ENCODE data around the gene NLRC5.

Gene NLRC5

DNA sequence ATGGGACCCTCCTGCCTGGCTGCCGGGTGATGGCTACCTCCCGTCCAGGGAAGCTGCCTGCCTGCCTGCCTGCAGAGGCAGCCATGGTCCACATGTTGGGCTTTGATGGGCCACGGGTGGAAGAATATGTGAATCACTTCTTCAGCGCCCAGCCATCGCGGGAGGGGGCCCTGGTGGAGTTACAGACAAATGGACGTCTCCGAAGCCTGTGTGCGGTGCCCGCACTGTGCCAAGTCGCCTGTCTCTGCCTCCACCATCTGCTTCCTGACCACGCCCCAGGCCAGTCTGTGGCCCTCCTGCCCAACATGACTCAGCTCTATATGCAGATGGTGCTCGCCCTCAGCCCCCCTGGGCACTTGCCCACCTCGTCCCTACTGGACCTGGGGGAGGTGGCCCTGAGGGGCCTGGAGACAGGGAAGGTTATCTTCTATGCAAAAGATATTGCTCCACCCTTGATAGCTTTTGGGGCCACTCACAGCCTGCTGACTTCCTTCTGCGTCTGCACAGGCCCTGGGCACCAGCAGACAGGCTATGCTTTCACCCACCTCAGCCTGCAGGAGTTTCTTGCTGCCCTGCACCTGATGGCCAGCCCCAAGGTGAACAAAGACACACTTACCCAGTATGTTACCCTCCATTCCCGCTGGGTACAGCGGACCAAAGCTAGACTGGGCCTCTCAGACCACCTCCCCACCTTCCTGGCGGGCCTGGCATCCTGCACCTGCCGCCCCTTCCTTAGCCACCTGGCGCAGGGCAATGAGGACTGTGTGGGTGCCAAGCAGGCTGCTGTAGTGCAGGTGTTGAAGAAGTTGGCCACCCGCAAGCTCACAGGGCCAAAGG is 36.8 kb downstream of the NLRC5 start:
- DNase-seq, result no peak

DNA sequence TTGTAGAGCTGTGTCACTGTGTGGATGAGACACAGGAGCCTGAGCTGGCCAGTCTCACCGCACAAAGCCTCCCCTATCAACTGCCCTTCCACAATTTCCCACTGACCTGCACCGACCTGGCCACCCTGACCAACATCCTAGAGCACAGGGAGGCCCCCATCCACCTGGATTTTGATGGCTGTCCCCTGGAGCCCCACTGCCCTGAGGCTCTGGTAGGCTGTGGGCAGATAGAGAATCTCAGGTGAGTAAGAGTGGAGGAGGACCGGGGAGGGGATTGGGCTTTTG is 37.4 kb downstream of the NLRC5 start:
- DNase-seq, result no peak

DNA sequence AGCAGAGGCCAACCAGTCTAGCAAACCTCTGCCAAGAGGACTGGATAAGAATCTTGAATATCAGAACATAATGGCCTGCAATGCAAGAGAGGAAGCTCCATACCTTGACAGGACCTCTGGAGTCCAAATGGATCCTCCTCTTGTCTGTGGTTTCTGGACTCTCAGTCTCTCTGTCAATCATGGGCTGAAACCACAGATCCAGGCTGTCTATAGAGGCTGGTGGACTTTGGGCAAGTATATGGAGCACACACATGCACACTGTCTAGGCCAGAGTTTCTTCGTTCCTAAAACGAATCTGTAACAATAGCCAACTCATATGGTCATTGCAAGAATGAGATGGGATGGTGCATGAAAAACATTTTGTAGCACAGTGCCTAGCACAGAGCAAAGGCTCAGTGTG is 37.7 kb downstream of the NLRC5 start:
- no peak for DNase-seq

DNA sequence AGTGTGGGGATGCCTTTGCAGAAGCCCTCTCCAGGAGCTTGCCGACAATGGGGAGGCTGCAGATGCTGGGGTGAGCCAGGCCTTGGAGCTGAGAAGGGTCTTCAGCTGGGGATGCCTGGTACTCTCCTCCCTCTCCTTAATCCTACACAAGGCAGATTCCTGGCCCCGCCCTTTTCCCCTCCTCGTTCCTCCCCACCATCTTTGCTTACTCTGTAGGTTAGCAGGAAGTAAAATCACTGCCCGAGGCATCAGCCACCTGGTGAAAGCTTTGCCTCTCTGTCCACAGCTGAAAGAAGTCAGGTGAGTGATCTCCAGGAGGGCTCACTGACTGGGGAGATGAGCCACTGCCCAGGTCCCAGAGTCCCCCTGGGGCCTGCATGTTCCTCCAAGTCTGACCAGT is 38.7 kb downstream of the NLRC5 start:
- no peak for DNase-seq

DNA sequence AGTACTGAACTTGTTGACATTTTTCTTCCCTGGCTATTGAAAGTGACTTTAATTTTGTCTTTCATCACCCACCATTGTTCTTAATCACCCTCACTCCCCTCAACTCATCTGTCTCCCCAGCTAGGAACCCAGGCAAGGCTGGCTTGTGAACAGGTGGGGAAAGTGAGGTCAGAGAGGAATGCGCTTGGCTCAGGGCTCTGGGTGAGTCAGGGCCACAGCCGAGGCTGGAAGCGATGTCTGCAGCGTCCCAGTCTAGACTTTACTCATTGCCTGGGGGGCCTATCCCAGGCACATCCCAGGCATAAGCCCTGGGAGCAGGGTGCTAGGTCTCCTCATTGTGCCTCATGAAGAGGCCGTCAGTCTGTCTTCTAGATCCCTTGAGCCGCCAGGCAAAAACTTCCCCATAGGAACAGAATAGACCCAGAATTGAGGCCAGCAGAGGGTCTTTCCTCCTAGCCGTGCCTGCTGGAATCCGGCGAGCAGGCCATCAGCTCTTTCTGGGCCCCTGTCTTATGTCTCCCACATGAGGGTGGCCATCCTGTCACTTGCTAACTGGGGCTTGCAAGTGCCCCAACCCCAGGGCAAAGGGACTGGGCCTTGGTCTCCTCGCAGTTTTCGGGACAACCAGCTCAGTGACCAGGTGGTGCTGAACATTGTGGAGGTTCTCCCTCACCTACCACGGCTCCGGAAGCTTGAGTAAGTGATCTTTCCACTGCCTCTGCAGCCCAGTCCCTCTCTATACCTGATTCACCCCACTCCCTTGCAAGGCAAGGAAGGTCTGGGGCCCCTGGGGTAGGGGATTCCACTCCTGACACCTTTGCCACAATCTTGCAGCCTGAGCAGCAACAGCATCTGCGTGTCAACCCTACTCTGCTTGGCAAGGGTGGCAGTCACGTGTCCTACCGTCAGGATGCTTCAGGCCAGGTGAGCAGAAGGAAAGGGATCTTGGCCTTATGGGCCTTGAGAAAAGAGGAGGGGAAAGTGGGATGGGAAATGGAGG is 40.1 kb downstream of the NLRC5 start:
- no peak for DNase-seq

DNA sequence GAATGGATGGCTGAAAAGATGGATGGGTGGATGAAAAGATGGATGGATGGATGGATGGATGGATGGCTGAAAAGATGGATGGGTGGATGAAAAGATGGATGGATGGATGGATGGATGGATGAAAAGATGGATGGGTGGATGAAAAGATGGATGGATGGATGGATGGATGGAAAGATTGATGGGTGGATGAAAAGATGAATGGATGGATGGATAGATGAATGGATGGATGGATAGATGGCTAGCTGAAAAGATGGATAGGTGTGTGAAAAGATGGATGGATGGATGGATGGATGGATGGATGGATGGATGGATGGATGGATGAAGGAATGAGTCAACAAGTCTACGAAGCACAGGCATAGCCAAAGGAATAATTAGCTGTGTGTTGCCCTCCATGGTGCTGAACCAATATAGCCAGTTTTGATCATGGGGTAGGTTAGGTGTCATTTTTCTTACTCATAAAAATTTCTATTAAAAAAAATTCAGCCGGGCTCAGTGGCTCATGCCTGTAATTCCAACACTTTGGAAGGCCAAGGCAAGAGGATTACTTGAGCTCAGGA is 41.1 kb downstream of the NLRC5 start:
- no peak for DNase-seq

DNA sequence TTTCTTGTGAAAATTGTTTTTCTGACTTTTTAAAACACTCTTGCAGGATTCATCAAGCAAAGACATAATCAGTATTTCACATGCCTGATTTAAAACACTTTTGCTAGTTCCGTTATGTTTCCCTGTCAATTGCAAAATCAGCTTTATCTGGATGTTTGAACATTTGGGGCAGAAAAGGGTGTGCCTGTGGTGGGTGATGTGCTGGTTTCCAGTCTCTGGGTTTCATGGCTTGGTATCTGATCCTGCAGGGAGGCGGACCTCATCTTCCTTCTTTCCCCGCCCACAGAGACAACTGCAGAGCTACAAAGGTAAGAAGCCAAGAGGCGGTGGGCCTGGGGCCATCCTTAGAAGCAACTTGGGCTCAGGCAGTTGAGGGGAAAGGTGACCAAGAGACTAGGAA is 41.8 kb downstream of the NLRC5 start:
- DNase-seq, result no peak

DNA sequence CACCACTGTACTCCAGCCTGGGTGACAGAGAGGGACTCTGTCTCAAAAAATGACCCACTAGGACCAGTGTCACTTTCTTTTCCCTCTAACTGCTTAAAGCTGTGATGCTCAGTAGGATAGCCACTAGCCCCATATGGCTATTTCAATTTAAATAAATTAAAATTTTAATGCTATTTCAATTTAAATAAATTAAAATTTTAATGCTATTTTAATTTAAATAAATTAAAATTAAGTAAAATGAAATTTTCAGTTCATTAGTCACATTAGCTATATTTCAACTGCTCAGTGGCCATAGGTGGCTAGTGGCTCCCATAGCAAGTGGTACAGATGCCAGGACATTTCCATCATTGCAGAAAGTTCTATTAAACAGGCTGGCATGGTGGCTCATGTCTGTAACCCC is 43.0 kb downstream of the NLRC5 start:
- no peak for DNase-seq

- no peak for DNase-seq
These were observed 43.6 kb downstream of the NLRC5 start for GRCh38 chr16:57032931-57033330.

GRCh38 chr16:57036315-57036714 is 47.0 kb downstream of the NLRC5 start:
- no peak for DNase-seq

GRCh38 chr16:57036945-57037344 is 47.6 kb downstream of the NLRC5 start:
- no peak for DNase-seq

DNA sequence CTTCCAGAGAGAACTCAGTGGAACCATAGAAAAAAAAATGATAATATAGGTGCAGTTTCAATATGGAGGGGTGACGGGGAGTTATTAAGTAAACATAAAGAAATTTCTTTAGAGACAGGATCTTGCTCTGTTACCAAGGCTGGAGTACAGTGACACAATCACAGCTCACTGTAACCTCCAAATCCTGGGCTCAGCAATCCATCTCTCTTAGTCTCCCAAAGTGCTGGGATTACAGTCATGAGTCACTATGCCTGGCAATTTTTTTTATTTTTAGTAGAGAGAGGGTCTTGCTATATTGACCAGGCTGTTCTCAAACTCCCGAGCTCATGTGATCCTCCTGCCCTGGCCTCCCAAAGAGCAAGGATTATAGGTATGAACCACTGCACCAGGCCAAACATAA is 48.8 kb downstream of the NLRC5 start:
- no peak for DNase-seq

DNA sequence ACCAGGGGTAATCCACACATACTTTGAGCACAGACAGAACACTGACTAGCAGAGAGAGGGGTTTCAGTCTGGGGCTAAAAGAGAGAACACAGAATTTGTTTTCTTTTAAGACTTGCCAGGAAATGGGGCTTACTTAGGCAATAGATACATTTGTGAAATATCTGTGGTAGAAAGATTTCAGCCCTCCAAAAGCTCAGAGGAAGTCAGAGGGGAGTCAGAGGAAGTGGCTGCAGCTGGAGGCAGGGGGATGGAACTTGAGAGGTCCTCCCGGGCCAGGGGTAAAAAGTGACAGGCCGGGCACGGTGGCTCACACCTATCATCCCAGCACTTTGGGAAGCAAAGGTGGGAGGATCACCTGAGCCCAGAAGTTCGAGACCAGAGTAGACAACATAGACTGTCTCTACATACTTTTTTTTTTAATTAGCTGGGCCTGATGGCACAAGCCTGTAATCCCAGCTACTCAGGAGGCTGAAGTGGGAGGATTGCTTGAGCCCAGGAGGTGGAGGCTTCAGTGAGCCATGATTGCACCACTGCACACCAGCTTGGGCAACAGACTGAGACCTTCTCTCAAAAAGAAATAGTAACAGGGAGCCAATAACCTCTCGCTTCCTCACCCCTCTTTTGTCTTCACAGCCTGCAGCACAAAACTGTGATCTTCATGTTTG is 49.9 kb downstream of the NLRC5 start:
- no peak for DNase-seq

GRCh38 chr16:57041182-57042156 is 52.1 kb downstream of the NLRC5 start:
- no peak for DNase-seq

DNA sequence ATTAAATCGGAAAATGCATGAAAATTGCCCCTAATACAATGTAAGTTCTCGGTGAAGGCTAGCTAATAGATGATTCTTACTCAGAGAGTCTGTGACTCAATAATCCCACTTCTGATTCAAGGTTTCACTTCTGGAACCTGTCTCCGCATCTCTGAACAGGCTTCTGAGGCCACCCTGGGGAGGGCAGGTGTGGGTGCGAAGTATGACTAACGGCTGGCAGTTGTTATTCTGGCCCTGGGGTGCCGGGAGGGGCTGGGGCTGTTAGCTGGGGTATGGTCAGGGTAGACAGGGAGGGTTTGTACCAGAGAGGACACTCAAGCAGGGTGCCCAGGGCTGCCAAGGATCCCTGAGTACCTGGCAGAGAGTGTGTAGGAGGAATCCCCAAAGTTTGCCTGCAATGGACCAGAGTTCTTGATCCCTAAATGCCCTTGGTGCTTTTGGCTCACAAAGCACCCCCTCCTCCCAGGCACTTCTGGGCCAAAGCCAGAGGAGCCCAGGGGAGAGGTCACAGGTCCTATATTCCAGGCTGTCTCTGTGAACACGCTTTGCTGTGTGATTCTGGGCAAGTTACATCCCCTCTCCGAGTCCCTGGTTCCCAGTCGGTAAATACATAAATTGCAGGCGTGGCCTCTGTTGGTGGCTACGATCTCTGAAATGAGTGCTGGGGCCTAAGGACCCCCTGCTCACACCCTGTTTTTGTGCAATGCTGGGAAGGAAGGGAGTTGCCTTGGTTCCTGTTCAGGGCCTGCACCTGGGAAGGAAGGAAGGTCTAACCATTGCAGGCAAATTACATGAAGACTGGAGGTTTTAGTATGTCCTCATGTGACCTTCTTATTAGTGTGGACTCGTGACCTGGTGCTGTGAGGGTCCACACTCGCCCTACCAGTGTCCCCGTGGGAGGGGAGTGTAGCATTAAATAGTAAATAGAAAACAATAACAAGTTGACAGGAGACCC is 53.1 kb downstream of the NLRC5 start:
- DNase-seq, result no peak

DNA sequence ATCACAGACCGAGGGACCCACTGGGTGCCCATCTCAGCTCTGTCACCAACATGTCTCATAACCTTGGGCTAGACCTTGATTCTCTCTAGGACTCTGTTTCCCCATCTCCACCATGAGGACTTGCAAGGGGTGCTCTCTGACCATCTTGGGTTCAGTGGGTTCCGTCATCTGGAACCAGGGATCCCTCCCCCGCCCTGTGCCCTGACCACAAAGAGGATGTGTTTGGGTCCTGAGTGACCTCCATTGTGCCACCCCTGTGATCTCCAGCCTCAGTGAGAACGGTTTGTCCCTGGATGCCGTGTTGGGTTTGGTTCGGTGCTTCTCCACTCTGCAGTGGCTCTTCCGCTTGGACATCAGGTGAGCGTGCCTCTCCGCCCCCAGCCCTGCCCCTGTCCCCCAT is 53.9 kb downstream of the NLRC5 start:
- no peak for DNase-seq

GRCh38 chr16:57044931-57045693 is 55.8 kb downstream of the NLRC5 start:
- DNase-seq, result no peak

DNA sequence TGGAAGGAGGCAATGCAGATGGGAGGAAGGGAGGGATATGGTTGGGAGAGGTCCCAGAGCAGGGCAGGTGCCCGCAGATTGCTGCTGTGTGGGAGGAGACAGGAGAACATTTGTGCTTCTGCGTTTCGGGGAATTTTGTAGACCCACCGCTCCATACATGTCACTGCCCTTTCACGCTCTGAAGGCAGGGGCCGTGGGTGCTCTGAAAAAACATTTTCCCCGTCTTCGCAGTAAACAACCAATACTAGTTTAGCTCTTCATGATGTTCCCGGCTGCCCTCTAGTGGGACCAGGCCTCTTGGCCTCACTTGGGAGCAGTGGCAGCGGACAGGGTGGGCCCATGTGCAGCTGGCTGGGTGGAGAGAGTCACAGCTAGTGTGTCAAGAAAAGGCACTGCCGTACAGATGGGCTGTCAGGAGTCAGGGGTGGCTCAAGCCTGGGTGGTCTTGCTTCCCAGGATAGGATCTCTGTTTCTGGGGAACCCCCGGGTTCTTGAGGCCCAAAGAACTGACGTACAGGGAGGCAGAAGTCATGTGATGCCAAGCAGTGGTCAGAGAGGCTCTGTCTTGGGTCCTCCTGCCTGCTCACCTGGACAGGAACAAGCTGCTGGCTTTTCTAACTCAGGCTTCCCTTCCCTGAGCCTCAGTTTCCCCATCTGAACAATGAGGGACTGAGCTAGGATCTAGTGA is 56.5 kb downstream of the NLRC5 start:
- DNase-seq, result no peak

DNA sequence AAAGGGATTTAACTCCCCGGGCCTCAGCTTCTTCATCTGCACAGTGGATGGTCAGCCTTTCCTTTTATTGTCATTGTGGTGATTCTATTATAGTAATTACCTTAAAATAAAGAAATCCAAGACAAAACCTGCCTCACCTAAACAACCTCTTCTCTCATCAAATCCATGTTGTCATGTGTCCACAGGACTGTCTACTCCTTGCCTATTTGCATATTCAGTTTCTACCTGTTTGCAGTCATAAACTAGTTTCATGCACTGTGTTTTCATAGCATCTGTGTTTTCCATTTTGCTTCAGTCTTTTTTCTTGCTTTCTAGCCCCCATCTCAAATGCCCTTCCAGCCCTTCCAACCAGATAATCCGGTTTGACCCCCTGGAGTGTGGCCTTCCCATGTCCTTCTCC is 58.7 kb downstream of the NLRC5 start:
- no peak for DNase-seq
